ENCODE results near the gene PLA2G2A. TPM values are rescaled to one million over a fixed set of nuclear protein-coding genes. Genes with fewer than 3 reads are reported as not detected.
"Not testable (repeated sequence)": the region's sequence is repeated elsewhere in the genome, so short reads cannot be mapped to it uniquely, and the experiment has no call there.

Gene PLA2G2A
- total and polyA plus RNA-seq, 8 donors: 0.42 to 53.5 (median 8.9) TPM

- Histone ChIP-seq H3K4me1 (no peaks in the 10 kb centered on the region), H3K27me3 (no peaks in the 10 kb centered on the region), H3K4me3 (no peak overlapping the region), H3K27ac (no peak overlapping the region), H3K9me3 (no peaks in the 10 kb centered on the region), H3K36me3 (no peaks in the 10 kb centered on the region)
- intact Hi-C loops (cut with DNase I): no loop called here
- no peak for ATAC-seq
- DNase-seq: no peak
- WGBS, 2 donors: 94 to 97% methylated on average over 1 of the region's 1 CpG
- FAIRE-seq: no peak
- TF ChIP-seq CTCF (IDR thresholded peaks at IDR 0.05): no peak
These were observed 40.9 kb downstream of the PLA2G2A start for GRCh38 chr1:19938472-19938871.

DNA sequence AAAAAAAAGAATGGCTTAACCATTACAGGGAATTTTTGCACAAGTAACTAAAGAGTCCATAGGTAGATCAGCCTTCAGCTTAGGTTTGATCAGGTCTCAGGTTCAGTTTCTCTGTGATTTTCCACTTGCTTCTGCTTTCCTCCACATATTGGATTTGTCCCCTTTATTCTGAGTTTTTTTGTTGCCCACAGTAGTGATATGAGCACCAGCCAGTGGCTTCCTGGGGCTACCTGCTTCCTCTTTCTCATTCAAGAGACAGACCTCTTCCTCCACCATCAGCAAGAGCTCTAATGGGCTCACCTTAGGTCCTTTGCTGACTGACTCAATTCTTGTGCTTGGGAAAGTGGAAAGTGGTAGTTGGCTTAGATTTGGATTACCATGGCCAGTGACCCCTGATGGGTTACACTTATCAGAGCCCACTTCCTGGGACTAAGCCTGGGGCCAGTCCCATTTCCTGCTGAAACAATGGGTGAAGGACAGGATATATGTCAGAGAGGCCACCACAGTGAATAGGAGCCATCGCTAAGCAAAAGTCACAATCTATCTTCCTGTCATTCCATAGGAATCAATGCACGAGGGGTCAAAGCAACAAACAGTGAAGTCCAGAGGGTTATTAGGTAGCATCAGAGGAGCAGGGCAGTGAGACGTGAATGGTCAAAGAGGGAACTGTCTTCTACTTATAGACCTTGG lies 43.2 kb downstream of the PLA2G2A start:
- FAIRE-seq: no peak
- intact Hi-C loops (cut with DNase I): no loop called here
- Histone ChIP-seq H3K4me3 (no peak overlapping the region), H3K27ac (no peak overlapping the region), H3K4me1 (no peaks in the 10 kb centered on the region), H3K9me3 (no peaks in the 10 kb centered on the region), H3K27me3 (no peaks in the 10 kb centered on the region), H3K36me3 (no peaks in the 10 kb centered on the region)
- DNase-seq: no peak
- 65 to 67% methylated on average over 3 of the region's 3 CpGs for WGBS, 2 donors
- no peak for ATAC-seq
- no peak for TF ChIP-seq CTCF (IDR thresholded peaks at IDR 0.05)

- ATAC-seq (no peak), FAIRE-seq (no peak), DNase-seq (no peak)
- H3K4me3 ChIP-seq: no peak overlapping the region
- H3K27ac ChIP-seq: no peak overlapping the region
- no peaks in the 10 kb centered on the region for H3K4me1 ChIP-seq
- no peaks in the 10 kb centered on the region for H3K36me3 ChIP-seq
- 78 to 81% methylated on average over 7 of the region's 7 CpGs for WGBS, 2 donors
- intact Hi-C loops (cut with DNase I): no loop called here
- H3K27me3 ChIP-seq: no peaks in the 10 kb centered on the region
- no peaks in the 10 kb centered on the region for H3K9me3 ChIP-seq
- no peak for TF ChIP-seq CTCF (IDR thresholded peaks at IDR 0.05)
These were observed 45.1 kb downstream of the PLA2G2A start for GRCh38 chr1:19934336-19934735.

DNA sequence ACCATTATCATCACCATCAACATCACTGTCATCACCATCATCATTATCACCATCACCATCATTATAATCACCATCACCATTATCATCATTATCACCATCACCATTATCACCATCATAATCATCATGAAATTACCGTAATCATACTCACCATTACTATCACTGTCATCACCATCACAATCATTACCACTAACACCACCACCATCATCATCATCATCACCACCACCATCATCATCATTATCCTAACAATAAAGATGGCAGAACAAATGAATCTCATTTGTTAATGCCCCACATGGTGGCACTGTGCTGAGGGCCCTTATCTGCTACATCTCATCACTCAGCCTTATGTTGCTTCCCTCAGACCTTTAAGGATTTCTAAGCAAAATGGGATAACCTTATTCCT lies 46.6 kb downstream of the PLA2G2A start:
- DNase-seq (no peak), FAIRE-seq (no peak), ATAC-seq (no peak)
- H3K27ac ChIP-seq: no peak overlapping the region
- no peaks in the 10 kb centered on the region for H3K9me3 ChIP-seq
- H3K36me3 ChIP-seq: no peaks in the 10 kb centered on the region
- H3K4me1 ChIP-seq: no peaks in the 10 kb centered on the region
- WGBS, 2 donors: 0 to 1% methylated on average over 1 of the region's 1 CpG
- H3K4me3 ChIP-seq: no peak overlapping the region
- intact Hi-C loops (cut with DNase I): no loop called here
- TF ChIP-seq CTCF (IDR thresholded peaks at IDR 0.05): no peak
- H3K27me3 ChIP-seq: no peaks in the 10 kb centered on the region

DNA sequence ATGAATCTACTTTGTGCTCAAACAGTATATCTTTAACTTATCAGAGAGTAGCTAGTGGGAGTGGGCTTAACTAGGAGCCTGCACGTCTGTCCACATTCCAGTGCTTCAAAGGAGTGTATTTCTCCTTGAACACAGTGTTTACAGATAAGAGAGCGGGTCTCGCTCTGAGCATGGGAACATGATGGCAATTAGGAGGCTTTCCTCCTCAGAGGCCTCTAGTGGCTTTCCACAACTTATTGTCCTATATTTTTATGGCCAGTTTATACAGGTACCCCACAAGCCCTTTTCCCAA lies 52.3 kb downstream of the PLA2G2A start:
- H3K27ac ChIP-seq: peak overlapping the region in 1 of 4 donors; percentile 28
- not testable (repeated sequence) for ATAC-seq, H3K4me1 ChIP-seq, H3K9me3 ChIP-seq, H3K27me3 ChIP-seq, FAIRE-seq, H3K36me3 ChIP-seq, DNase-seq, H3K4me3 ChIP-seq
- WGBS, 2 donors: 45 to 65% methylated on average over 3 of the region's 3 CpGs
- intact Hi-C loops (cut with DNase I): loop anchor here (10.0 kb wide), 3 partner anchors 218 to 568 kb away; no protein-coding TSS in a partner anchor

All from pancreas (tissue), 10 donors.